H7 (cell line): Measurements from ENCODE around the gene PDE7B. TPM values are rescaled to one million over a fixed set of nuclear protein-coding genes. Genes with fewer than 3 reads are reported as not detected.
A peak's percentile ranks its signal among the peaks of the same experiment; 100 is the strongest.

Experiments
- DNase-seq: peaks from one replicate; pipeline ENCODE4 v3.0.0; 2012
- H3K27me3 ChIP-seq: 2 replicates; pipeline ENCODE4 v1.6.0; 2011; ENCODE audit warnings: mild to moderate bottlenecking, low read length; ENCODE audit not compliant: control insufficient read depth, insufficient read depth
- H3K36me3 ChIP-seq: replicated peaks from 2 replicates; pipeline ENCODE4 v1.5.1; 2011; ENCODE audit warnings: low read length; ENCODE audit not compliant: control insufficient read depth, insufficient read depth
- H3K4me3 ChIP-seq: 2 replicates; pipeline ENCODE4 v1.5.1; 2011; ENCODE audit warnings: low read depth, mild to moderate bottlenecking, control low read depth, low read length, moderate library complexity; ENCODE audit not compliant: insufficient read depth
- total RNA-seq: library from RNA; depleted of rRNA; stranded (reverse); fragments of >200 nt; shearing (Covaris generic); gene quantifications from 2 replicates; pipeline ENCODE4 v1.2.3, GENCODE V29; 2014

The PDE7B gene
- total RNA-seq, 1 experiment from 2014 or later, result not detected

DNA sequence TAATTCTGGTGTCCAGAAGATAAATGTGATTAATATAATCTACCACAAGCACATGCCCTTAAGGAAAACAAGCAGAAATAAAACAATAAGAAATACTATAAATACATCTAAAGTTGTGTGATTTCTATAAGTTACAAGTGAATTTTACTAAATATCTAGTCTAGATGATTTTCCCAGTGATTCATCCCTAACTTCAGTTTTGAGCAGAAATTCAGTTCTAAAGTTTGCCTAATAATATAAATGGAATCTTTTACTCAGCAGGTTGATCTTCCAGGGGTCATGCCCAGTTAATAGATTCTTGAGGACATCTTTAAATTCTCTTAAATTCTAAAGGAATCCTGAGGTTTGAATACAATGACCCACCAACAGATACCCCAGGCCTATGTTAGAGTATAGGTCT is 37.3 kb downstream of the PDE7B start:
- no peak for DNase-seq
- H3K36me3 ChIP-seq, result no peaks in the 10 kb centered on the region
- no peak overlapping the region for H3K4me3 ChIP-seq
- no peaks in the 10 kb centered on the region for H3K27me3 ChIP-seq

DNA sequence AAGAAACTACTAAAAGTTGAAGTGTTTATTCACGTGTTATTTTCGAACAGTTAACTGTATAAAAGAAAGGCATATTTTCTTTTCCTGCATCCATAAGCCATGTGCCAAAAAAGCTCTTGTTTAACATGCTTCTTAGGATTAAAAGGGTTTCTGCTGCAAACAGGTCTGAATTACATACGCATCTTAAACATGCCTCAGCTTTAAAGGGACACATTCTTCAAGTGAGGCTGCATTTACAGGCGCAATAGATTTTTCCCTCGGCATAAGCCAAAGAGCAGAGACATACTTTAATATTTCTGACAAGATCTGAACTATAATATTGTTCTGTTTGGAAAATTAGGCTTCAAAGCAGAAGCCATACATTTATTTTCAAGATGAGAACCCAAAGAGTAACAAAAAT is 39.4 kb downstream of the PDE7B start:
- no peaks in the 10 kb centered on the region for H3K27me3 ChIP-seq
- no peaks in the 10 kb centered on the region for H3K36me3 ChIP-seq
- DNase-seq, result no peak
- H3K4me3 ChIP-seq, result no peak overlapping the region

GRCh38 chr6:135891710-135892109 is 40.2 kb downstream of the PDE7B start:
- no peak overlapping the region for H3K4me3 ChIP-seq
- H3K36me3 ChIP-seq, result no peaks in the 10 kb centered on the region
- DNase-seq, result no peak
- H3K27me3 ChIP-seq, result no peaks in the 10 kb centered on the region

DNA sequence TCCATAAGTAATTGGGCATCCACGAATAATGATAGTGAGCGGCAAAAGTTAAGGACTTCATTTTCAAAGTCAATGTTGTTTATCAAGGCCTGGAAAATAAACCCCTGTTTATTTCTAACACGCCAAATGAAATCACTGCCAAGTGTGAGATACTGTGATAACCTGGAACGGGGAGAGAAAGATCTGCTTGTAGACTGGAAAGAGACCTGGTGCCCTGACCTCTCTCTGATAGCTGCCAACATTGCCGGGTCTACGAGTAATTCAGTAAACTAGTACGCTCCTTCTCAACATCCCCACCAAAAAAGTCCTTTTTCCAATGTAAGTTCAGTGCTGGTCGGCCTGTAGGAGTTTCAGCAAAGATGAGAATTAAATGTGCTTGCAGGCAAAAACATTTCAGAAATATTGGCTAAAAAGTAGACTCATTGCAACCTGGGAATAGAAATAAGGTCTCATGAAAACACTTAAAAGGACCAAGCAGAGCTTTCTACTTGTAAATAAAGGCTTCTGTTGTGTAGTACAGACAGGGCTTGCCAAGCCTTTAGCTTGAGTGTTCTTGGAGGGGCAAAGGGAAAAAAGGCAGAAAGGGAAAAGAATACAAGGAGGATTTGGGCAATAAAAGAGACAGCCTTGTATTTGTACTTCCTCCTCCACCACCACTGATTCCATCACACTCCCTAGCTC is 43.9 kb downstream of the PDE7B start:
- no peak for DNase-seq
- H3K27me3 ChIP-seq, result no peaks in the 10 kb centered on the region
- no peak overlapping the region for H3K4me3 ChIP-seq
- H3K36me3 ChIP-seq, result no peaks in the 10 kb centered on the region

- Histone ChIP-seq H3K27me3 (no peaks in the 10 kb centered on the region), H3K36me3 (no peaks in the 10 kb centered on the region), H3K4me3 (no peak overlapping the region)
- DNase-seq, result no peak
These were observed 45.6 kb downstream of the PDE7B start for GRCh38 chr6:135897087-135897486.

DNA sequence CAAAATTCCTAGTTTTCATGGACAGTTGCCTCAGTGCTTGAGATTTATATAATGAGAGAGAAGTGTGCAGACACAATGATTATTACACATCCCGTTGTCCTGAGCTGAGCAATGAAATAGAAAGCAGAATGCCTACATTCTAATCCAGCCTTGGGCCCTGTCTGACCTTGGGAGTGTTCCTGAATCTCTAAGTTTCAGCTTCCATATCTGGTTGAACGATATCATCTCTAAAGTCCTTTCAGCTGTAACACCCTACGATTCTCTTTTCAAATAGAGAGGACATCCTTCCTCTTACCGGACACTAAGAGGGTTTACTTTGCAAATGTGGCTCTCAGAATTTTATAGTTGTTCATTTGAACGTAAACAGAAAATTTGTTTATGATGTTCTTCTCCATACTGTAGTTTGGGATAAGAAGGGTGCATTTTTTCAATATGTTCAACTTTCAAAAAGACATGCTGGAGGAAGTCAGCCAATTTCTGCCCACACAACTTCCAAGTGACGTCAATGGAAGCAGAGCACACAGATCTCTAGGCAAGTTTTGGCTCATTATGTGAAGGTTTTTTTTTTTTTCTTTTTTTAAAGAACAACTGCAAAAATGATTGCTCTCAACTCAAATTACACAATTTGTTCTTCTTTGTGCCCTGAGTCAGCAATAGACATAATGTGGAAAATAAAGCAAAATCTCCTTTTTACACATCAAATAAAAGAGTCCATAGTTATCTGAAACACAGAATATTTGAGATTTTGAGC is 50.4 kb downstream of the PDE7B start:
- Histone ChIP-seq H3K4me3 (no peak overlapping the region), H3K27me3 (no peaks in the 10 kb centered on the region), H3K36me3 (no peaks in the 10 kb centered on the region)
- no peak for DNase-seq

GRCh38 chr6:135902756-135903331 is 51.3 kb downstream of the PDE7B start:
- no peaks in the 10 kb centered on the region for H3K27me3 ChIP-seq
- no peak overlapping the region for H3K4me3 ChIP-seq
- no peaks in the 10 kb centered on the region for H3K36me3 ChIP-seq
- no peak for DNase-seq

DNA sequence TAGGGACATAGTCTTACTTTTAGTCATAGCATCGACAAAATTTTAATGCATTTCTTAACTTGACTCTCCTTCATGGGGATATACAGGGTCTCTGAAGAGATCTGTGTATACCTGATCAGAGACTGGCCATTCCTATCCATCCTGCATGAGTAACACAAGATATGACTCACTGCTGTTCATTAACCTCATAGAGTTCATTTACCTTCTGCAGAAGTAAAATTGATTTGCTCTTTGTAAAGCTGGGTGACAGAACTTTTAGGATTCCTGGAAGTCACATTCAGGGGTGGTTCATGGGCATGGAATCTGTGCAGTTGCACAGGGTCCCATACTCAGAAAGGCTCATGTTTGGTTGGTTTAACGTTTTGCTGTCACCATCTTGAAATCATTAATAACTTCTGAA is 53.2 kb downstream of the PDE7B start:
- H3K27me3 ChIP-seq, result no peaks in the 10 kb centered on the region
- H3K36me3 ChIP-seq, result no peaks in the 10 kb centered on the region
- no peak for DNase-seq
- H3K4me3 ChIP-seq, result no peak overlapping the region

DNA sequence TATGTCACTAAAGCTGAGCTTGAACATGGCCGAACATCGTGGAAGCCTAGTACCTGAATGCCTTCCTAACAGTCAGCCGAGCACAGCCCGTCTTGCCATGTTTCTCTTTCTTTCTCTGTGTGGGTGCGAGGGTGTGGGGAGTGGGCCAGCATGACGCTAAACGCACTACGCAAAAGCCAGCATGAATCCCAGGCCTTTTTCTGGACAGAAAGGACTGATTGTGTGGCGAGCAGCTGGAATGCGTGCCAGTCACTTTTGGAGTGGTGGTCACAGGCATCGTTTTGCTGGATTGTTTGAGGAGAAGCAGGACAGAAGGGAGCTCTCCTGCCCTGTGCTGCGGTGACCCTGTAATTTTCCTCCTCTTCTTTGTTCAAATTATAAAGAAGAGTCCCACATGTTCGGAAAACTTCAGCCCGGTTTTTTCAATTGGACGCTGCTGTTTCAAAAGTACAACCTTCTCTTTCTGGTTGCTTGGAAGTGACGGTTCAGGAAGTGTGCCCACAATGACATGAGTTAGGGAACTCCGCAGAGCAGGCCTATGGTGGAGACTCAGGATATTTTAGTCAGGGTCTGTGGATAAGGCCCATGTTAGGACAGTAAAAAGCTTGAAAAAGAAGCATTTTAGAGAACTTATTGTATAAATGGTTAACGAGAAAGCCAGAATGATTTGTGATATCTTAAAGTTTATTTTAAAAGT is 54.3 kb downstream of the PDE7B start:
- Histone ChIP-seq H3K36me3 (no peaks in the 10 kb centered on the region), H3K4me3 (no peak overlapping the region), H3K27me3 (no peaks in the 10 kb centered on the region)
- no peak for DNase-seq

- no peaks in the 10 kb centered on the region for H3K27me3 ChIP-seq
- H3K4me3 ChIP-seq, result no peak overlapping the region
- DNase-seq, result no peak
- H3K36me3 ChIP-seq, result no peaks in the 10 kb centered on the region
These were observed 55.0 kb downstream of the PDE7B start for GRCh38 chr6:135906542-135906941.

GRCh38 chr6:135906972-135907465 is 55.5 kb downstream of the PDE7B start:
- H3K27me3 ChIP-seq, result no peaks in the 10 kb centered on the region
- DNase-seq, result no peak
- H3K4me3 ChIP-seq, result no peak overlapping the region
- no peaks in the 10 kb centered on the region for H3K36me3 ChIP-seq

DNA sequence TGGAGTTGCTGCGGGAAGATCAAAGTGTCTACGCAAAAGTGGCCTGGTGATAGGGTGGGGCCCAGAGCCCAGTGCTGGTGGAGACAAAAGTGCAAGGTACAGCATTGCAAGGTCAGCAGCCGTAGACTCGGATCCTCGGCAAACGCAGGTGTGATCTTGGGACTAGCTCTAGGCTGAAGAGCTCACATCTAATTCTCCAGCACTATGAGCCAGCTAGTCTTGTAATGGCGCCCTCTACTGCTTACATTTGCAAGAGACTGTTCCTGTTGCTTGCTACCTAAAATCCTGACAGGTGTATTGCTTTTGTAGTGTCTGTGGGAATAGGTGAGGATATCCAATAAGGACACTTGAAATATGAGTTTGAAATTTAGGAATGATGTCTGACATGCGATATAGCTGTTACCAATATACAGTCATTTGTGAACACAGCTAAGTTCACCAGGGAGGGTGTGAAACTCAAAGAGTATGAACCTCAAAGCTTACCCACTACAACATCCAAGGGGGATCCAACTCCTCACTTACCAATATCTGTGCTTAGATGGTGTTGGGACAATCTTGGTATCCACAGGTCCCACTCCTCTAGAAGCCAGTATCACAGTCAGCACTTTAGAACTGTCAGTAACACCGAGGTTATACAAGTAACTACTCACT is 58.4 kb downstream of the PDE7B start:
- Histone ChIP-seq H3K4me3 (no peak overlapping the region), H3K27me3 (no peaks in the 10 kb centered on the region), H3K36me3 (no peaks in the 10 kb centered on the region)
- DNase-seq, result peak; percentile 46

DNA sequence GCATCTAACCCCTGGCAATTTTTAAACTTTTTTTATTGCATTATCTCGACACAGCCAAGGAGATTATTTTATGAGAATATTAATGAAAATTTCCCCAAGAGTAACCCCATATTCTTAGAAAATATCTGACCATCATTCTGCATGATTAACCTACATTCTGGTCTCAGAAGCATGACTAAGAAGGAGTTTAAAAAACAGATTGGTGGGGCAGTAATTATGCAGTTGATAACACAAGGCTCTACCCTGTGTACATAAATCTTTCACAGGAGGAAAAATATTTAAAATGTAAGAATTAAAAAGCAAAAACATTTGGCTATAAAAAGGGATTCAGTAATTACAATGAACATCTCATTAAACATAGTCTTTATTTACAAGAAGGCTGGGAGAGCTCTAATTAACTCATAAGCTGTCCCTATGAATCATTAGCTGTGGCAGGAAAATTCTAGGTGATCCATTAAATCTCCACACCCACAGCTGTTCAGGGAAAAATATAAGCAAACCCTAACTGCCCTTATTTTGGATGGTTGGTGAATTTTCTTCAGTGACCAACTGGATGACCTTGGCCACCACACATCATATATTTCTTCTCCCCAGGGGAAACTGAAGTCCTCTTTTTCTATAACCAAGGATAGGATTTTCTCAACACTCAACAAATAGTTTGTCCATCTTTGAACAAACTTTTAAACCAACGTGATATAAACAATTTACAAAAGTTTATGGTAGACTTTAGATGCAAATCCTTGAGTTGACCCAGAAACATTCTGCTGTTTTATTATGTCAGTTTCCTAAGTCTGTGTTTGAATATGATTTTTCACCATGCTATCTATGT is 59.5 kb downstream of the PDE7B start:
- DNase-seq, result no peak
- Histone ChIP-seq H3K36me3 (no peaks in the 10 kb centered on the region), H3K4me3 (no peak overlapping the region), H3K27me3 (no peaks in the 10 kb centered on the region)

- Histone ChIP-seq H3K36me3 (no peaks in the 10 kb centered on the region), H3K4me3 (no peak overlapping the region), H3K27me3 (no peaks in the 10 kb centered on the region)
- no peak for DNase-seq
These were observed 62.3 kb downstream of the PDE7B start for GRCh38 chr6:135913785-135914184.
